ENCODE measurements around the gene CDIP1.

The CDIP1 gene

DNA sequence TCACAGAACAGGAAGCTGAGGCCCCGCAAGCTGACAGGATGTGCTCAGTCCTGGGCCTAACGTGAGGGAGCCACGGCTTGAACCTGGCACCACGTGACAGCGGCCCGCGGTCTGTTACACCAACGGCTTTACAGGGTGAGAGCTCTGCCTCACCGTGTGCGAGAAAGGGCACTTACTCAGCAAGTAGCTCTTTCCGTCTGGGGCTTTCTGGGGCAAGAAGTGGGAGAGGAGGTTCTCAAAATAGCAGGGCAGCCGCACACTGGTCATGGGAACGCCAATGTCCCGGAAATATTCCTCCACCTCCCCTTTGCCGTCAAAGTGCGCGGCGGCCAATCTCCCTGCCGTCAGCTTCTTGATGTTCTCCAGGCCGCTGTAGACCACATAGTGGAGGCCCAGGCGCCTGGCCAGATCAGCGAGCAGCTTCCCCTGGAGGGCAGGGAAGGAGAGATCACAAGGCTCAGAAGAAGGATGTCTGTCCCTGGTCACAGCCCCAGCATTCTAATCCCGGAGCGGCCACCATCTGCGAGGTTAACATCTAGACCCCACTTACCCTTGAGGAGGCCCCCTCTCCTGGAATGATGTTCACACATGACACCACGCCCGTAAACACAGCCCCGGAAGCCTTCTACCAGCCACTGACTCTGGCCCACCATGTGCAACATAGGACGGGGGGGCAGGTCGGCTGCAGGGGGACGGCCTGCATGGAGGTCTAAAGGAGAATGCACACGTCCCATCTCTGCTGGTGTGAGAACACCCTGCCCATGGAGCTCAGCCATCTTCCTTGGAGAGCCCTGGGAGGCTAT lies 72.4 kb downstream of the CDIP1 start:
- no peak overlapping the region for H3K23ac ChIP-seq (ENCODE audit: low read length)
- peak overlapping the region; percentile 46 for H3K18ac ChIP-seq (ENCODE audit: low read length)
- peaks cover 2% of the 10 kb centered on the region for H3K9me3 ChIP-seq (ENCODE audit: insufficient read depth, low read depth, low read length)
- H3K27ac ChIP-seq (ENCODE audit: low read depth, low read length), result no peak overlapping the region
- no peak overlapping the region for H2BK120ac ChIP-seq (ENCODE audit: insufficient read depth, low read length, poor library complexity)
- no peak overlapping the region for H4K8ac ChIP-seq (ENCODE audit: low read depth, low read length)
- H2BK12ac ChIP-seq (ENCODE audit: low read length), result no peak overlapping the region
- H4K91ac ChIP-seq (ENCODE audit: low read depth, low read length), result no peak overlapping the region
- peaks cover 8 to 19% of the 10 kb centered on the region in 2 experiments for H3K4me1 ChIP-seq (ENCODE audit: control insufficient read depth in 1 of 2, insufficient read depth in 2 of 2, low read length in 2 of 2)
- no peaks in the 10 kb centered on the region for H3K79me2 ChIP-seq (ENCODE audit: control insufficient read depth, insufficient read depth, low read length, poor library complexity)
- H2AFZ ChIP-seq (ENCODE audit: insufficient read depth, low read length, poor library complexity), result no peak overlapping the region
- no peak overlapping the region for H2AK5ac ChIP-seq (ENCODE audit: low read length)
- H3K4ac ChIP-seq (ENCODE audit: low read depth, low read length), result no peak overlapping the region
- H4K12ac ChIP-seq (ENCODE audit: low read depth, low read length), result no peak overlapping the region
- no peak overlapping the region for H3K14ac ChIP-seq (ENCODE audit: low read length)
- no peak overlapping the region for H3K9ac ChIP-seq (ENCODE audit: low read length)
- peaks cover 54 to 60% of the 10 kb centered on the region in 2 experiments for H3K36me3 ChIP-seq (ENCODE audit: control insufficient read depth in 1 of 2, insufficient read depth in 2 of 2, low read length in 2 of 2)
- H3K4me2 ChIP-seq (ENCODE audit: low read length), result no peak overlapping the region
- H2BK5ac ChIP-seq (ENCODE audit: low read depth, low read length, poor library complexity), result no peak overlapping the region
- H3K4me3 ChIP-seq (ENCODE audit: low read depth, low read length), result no peak overlapping the region
- no peaks in the 10 kb centered on the region for H3K27me3 ChIP-seq (ENCODE audit: insufficient read depth, low read length)
- WGBS (ENCODE audit: extremely low coverage, insufficient coverage, insufficient read length), result no CpG with 5 or more reads among the region's 32 CpGs
- DNase-seq, result no peak
- peaks cover 4% of the 10 kb centered on the region for H3K79me1 ChIP-seq (ENCODE audit: low read length)

DNA sequence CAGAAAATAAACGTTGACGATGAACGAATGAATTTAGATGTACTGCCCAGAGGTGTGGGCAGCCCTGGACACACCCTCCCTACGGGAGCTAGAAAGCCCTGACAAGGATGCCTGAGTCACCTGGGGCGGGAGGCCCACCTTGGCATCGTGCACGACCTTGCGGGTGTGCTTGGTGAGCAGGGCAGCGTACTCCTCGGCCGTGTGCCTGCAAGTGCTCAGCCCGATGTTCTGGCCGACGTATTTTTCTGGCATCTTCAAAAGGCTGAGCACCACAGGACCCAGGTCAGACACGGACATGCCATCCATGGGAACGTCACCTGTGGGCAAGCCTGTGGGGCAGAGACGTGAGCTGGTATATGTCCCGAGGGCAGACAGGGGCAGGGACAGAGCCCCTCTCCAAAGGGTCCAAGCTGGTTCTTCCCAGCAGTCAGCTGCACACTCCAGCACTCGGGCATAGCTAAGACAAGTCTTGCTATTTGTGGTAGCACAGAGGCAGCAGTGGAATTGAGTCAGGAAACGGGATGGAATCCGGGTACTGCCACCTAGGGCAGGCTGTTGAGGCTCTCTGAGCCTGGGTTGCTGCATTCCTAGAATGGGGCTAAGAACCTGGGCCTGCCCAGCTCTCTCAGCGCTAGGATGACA lies 74.9 kb downstream of the CDIP1 start:
- H4K8ac ChIP-seq (ENCODE audit: low read depth, low read length), result no peak overlapping the region
- H4K91ac ChIP-seq (ENCODE audit: low read depth, low read length), result peak overlapping the region; percentile 5
- peaks cover 2% of the 10 kb centered on the region for H3K9me3 ChIP-seq (ENCODE audit: insufficient read depth, low read depth, low read length)
- H2AFZ ChIP-seq (ENCODE audit: insufficient read depth, low read length, poor library complexity), result no peak overlapping the region
- H3K79me1 ChIP-seq (ENCODE audit: low read length), result peaks cover 4% of the 10 kb centered on the region
- peak overlapping the region; percentile 39 for H3K4me2 ChIP-seq (ENCODE audit: low read length)
- no peak overlapping the region for H3K9ac ChIP-seq (ENCODE audit: low read length)
- peak overlapping the region; percentile 52 for H2AK5ac ChIP-seq (ENCODE audit: low read length)
- peaks cover 8 to 28% of the 10 kb centered on the region in 2 experiments for H3K4me1 ChIP-seq (ENCODE audit: control insufficient read depth in 1 of 2, insufficient read depth in 2 of 2, low read length in 2 of 2)
- no CpG with 5 or more reads among the region's 22 CpGs for WGBS (ENCODE audit: extremely low coverage, insufficient coverage, insufficient read length)
- H3K23ac ChIP-seq (ENCODE audit: low read length), result no peak overlapping the region
- H2BK5ac ChIP-seq (ENCODE audit: low read depth, low read length, poor library complexity), result peak overlapping the region; percentile 4
- no peaks in the 10 kb centered on the region for H3K79me2 ChIP-seq (ENCODE audit: control insufficient read depth, insufficient read depth, low read length, poor library complexity)
- H3K36me3 ChIP-seq (ENCODE audit: control insufficient read depth in 1 of 2, insufficient read depth in 2 of 2, low read length in 2 of 2), result peaks cover 52 to 57% of the 10 kb centered on the region in 2 experiments
- no peak overlapping the region for H3K4ac ChIP-seq (ENCODE audit: low read depth, low read length)
- peak overlapping the region; percentile 20 for H3K18ac ChIP-seq (ENCODE audit: low read length)
- H4K12ac ChIP-seq (ENCODE audit: low read depth, low read length), result no peak overlapping the region
- no peak overlapping the region for H3K4me3 ChIP-seq (ENCODE audit: low read depth, low read length)
- DNase-seq, result no peak
- peak overlapping the region; percentile 30 for H2BK12ac ChIP-seq (ENCODE audit: low read length)
- peak overlapping the region; percentile 34 for H2BK120ac ChIP-seq (ENCODE audit: insufficient read depth, low read length, poor library complexity)
- H3K14ac ChIP-seq (ENCODE audit: low read length), result peak overlapping the region; percentile 11
- H3K27ac ChIP-seq (ENCODE audit: low read depth, low read length), result peak overlapping the region; percentile 80
- H3K27me3 ChIP-seq (ENCODE audit: insufficient read depth, low read length), result no peaks in the 10 kb centered on the region

DNA sequence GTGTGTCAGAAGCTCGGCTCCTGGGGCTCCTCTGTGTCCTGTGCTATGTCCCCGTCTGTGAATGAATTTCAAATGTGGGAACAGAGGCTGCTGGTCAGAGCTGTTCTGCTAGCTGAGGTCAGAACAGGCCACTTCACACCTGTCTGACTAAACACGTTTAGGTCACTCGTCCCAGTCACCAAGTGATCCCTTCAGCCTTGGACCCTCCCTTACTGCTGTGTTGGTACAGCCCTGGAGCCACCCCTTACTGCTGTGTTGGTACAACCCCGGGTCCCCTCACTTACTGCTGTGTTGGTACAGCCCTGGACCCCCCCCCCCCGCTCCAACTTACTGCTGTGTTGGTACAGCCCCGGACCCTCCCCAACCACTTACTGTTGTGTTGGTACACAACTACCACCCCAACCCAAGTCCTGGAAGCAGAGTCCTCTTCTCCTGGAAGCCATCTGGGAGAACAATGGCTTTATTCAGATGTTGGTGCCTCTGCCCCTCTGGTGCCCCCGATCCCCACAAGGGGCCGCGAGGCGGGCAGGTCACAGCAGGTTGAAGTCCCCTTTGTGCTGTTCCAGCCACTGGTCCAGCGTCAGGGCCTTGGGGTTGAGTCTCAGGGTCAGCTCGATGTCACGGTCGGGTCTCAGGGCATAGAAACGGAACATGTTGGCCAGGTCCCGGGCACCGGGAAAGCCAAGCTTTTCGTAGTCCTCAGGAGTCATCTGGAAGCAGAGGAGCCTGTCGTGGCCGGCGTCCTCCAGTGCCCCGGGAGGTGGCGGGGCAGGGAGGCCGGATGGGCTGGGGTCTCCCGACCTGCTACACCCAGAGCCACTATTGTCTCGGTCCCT lies 77.1 kb downstream of the CDIP1 start:
- no peak overlapping the region for H3K4ac ChIP-seq (ENCODE audit: low read depth, low read length)
- H3K27me3 ChIP-seq (ENCODE audit: insufficient read depth, low read length), result no peaks in the 10 kb centered on the region
- no peak overlapping the region for H4K8ac ChIP-seq (ENCODE audit: low read depth, low read length)
- no peak overlapping the region for H4K91ac ChIP-seq (ENCODE audit: low read depth, low read length)
- H2AK5ac ChIP-seq (ENCODE audit: low read length), result no peak overlapping the region
- peaks cover 44% of the 10 kb centered on the region in 2 experiments for H3K36me3 ChIP-seq (ENCODE audit: control insufficient read depth in 1 of 2, insufficient read depth in 2 of 2, low read length in 2 of 2)
- H3K4me2 ChIP-seq (ENCODE audit: low read length), result no peak overlapping the region
- no peak overlapping the region for H2AFZ ChIP-seq (ENCODE audit: insufficient read depth, low read length, poor library complexity)
- no peak overlapping the region for H3K23ac ChIP-seq (ENCODE audit: low read length)
- H2BK12ac ChIP-seq (ENCODE audit: low read length), result no peak overlapping the region
- H3K79me2 ChIP-seq (ENCODE audit: control insufficient read depth, insufficient read depth, low read length, poor library complexity), result no peaks in the 10 kb centered on the region
- H3K9ac ChIP-seq (ENCODE audit: low read length), result no peak overlapping the region
- H4K12ac ChIP-seq (ENCODE audit: low read depth, low read length), result peak overlapping the region; percentile 2
- H3K14ac ChIP-seq (ENCODE audit: low read length), result no peak overlapping the region
- DNase-seq, result no peak
- H2BK5ac ChIP-seq (ENCODE audit: low read depth, low read length, poor library complexity), result no peak overlapping the region
- H3K27ac ChIP-seq (ENCODE audit: low read depth, low read length), result no peak overlapping the region
- H3K18ac ChIP-seq (ENCODE audit: low read length), result peak overlapping the region; percentile 9
- H3K4me1 ChIP-seq (ENCODE audit: control insufficient read depth in 1 of 2, insufficient read depth in 2 of 2, low read length in 2 of 2), result peaks cover 8 to 25% of the 10 kb centered on the region in 2 experiments
- peaks cover 2% of the 10 kb centered on the region for H3K9me3 ChIP-seq (ENCODE audit: insufficient read depth, low read depth, low read length)
- peaks cover 4% of the 10 kb centered on the region for H3K79me1 ChIP-seq (ENCODE audit: low read length)
- WGBS (ENCODE audit: extremely low coverage, insufficient coverage, insufficient read length), result no CpG with 5 or more reads among the region's 27 CpGs
- no peak overlapping the region for H3K4me3 ChIP-seq (ENCODE audit: low read depth, low read length)
- H2BK120ac ChIP-seq (ENCODE audit: insufficient read depth, low read length, poor library complexity), result no peak overlapping the region

GRCh38 chr16:4460936-4461249 lies 77.7 kb downstream of the CDIP1 start:
- Histone ChIP-seq H3K4me1 (ENCODE audit: control insufficient read depth in 1 of 2, insufficient read depth in 2 of 2, low read length in 2 of 2) (peaks cover 8 to 23% of the 10 kb centered on the region in 2 experiments), H3K9ac (ENCODE audit: low read length) (no peak overlapping the region), H3K79me2 (ENCODE audit: control insufficient read depth, insufficient read depth, low read length, poor library complexity) (no peaks in the 10 kb centered on the region), H3K79me1 (ENCODE audit: low read length) (peaks cover 4% of the 10 kb centered on the region), H3K36me3 (ENCODE audit: control insufficient read depth in 1 of 2, insufficient read depth in 2 of 2, low read length in 2 of 2) (peaks cover 42 to 44% of the 10 kb centered on the region in 2 experiments), H2AFZ (ENCODE audit: insufficient read depth, low read length, poor library complexity) (no peak overlapping the region), H4K12ac (ENCODE audit: low read depth, low read length) (no peak overlapping the region), H3K9me3 (ENCODE audit: insufficient read depth, low read depth, low read length) (peaks cover 2% of the 10 kb centered on the region), H3K18ac (ENCODE audit: low read length) (no peak overlapping the region), H3K14ac (ENCODE audit: low read length) (no peak overlapping the region), H3K27me3 (ENCODE audit: insufficient read depth, low read length) (no peaks in the 10 kb centered on the region), H2BK5ac (ENCODE audit: low read depth, low read length, poor library complexity) (no peak overlapping the region), H3K4me2 (ENCODE audit: low read length) (no peak overlapping the region), H2AK5ac (ENCODE audit: low read length) (no peak overlapping the region), H3K23ac (ENCODE audit: low read length) (no peak overlapping the region), H4K8ac (ENCODE audit: low read depth, low read length) (no peak overlapping the region), H2BK120ac (ENCODE audit: insufficient read depth, low read length, poor library complexity) (no peak overlapping the region), H2BK12ac (ENCODE audit: low read length) (no peak overlapping the region), H3K4ac (ENCODE audit: low read depth, low read length) (no peak overlapping the region), H4K91ac (ENCODE audit: low read depth, low read length) (no peak overlapping the region), H3K27ac (ENCODE audit: low read depth, low read length) (no peak overlapping the region), H3K4me3 (ENCODE audit: low read depth, low read length) (no peak overlapping the region)
- no CpG with 5 or more reads among the region's 5 CpGs for WGBS (ENCODE audit: extremely low coverage, insufficient coverage, insufficient read length)
- DNase-seq, result no peak
